Psoas muscle (tissue), 8 donors: ENCODE measurements around the gene OR8B4. TPM values are rescaled to one million over a fixed set of nuclear protein-coding genes. Genes with fewer than 3 reads are reported as not detected.
"Not testable (repeated sequence)": the region's sequence is repeated elsewhere in the genome, so short reads cannot be mapped to it uniquely, and the experiment has no call there.

Experiments used
- ATAC-seq, 4 donors: fragments of 200-7000 bp; cut with Tn5 transposase; one replicate each; pipeline ENCODE4 v1.9.1; 2020; ENCODE audit warnings: moderate library complexity in 3 of 4, mild to moderate bottlenecking in 2 of 4
- DNase-seq, 2 donors: peaks; one replicate each; pipeline ENCODE4 v3.0.0-alpha.2; 2020
- H3K27ac ChIP-seq: fragments of 200-600 bp; one replicate; pipeline ENCODE4 v1.8.0; 2022
- H3K27me3 ChIP-seq, 3 donors: fragments of 200-600 bp in 1 of 3; one replicate each; pipeline versions ENCODE4 v1.6.1 to v1.8.0; 2013 to 2022; ENCODE audit warnings: low read length in 2 of 3, mild to moderate bottlenecking in 2 of 3, moderate library complexity in 1 of 3; ENCODE audit not compliant: insufficient read depth in 3 of 3
- H3K36me3 ChIP-seq, 2 donors: fragments of 200-600 bp in 1 of 2; one replicate each; pipeline versions ENCODE4 v1.6.1 to v1.8.0; 2013 to 2022; ENCODE audit warnings: low read depth in 1 of 2, mild to moderate bottlenecking in 1 of 2, moderate library complexity in 1 of 2; ENCODE audit not compliant: insufficient read depth in 1 of 2
- H3K4me1 ChIP-seq: fragments of 200-600 bp; one replicate; pipeline ENCODE4 v1.8.0; 2022
- H3K4me3 ChIP-seq: fragments of 200-600 bp; one replicate; pipeline ENCODE4 v1.8.0; 2022; ENCODE audit warnings: mild to moderate bottlenecking
- H3K9me3 ChIP-seq: fragments of 200-600 bp; one replicate; pipeline ENCODE4 v1.8.0; 2022
- CTCF ChIP-seq: fragments of 200-600 bp; IDR thresholded peaks from one replicate; pipeline ENCODE4 v1.8.0; 2022; ENCODE audit warnings: antibody characterized with exemption
- WGBS, 3 donors: extraction: QIAGEN DNeasy Blood & Tissue Kit; methylation state at CpG; one replicate each; pipeline versions ENCODE4 v1.1.6 to v1.1.7; 2013; 5-methylcytosine and 5-hydroxymethylcytosine counted together
- intact Hi-C, 2 donors: fragments of 100-400 bp; cut with DNase I; formaldehyde crosslinking; loops; one replicate each; pipeline versions ENCODE4 v1.11.0 to v1.14.2; 2022
- polyA plus RNA-seq, 3 donors: library from polyadenylated mRNA; stranded (reverse); fragments of 200-250 nt; gene quantifications; one replicate each; pipeline ENCODE4 v1.2.3, GENCODE V29; 2013
- total RNA-seq, 4 donors: library from RNA; stranded (reverse); fragmentation: NEBNext Ultra II Directional in 2 of 4; extraction: Animal tissue kit (Norgen Biotek cat#: 25700) in 2 of 4; gene quantifications; one replicate each; pipeline versions ENCODE4 v1.2.1 to v1.2.4, GENCODE V29; 2021 to 2023
- donor health status: healthy with polysubstance abuse.
- donor health status: DM: no; HTN: no; CAD: no; lungs with moderate emphysema.
- donor health status: Bipolar disorder and iron deficiency.
- donor health status: healthy.
- donor health status: DM: yes; HTN: yes; CAD: no.
- donor health status: DM: no; HTN: no; CAD: no.
- donor health status: DM: no; HTN: no; CAD: no.
- donor health status: DM: yes; HTN: yes; CAD: no.

Gene OR8B4
- total and polyA plus RNA-seq, 7 donors: not detected

- Histone ChIP-seq H3K36me3 (no peaks in the 10 kb centered on the region), H3K27me3 (no peaks in the 10 kb centered on the region), H3K4me1 (no peaks in the 10 kb centered on the region), H3K9me3 (no peaks in the 10 kb centered on the region), H3K27ac (no peak overlapping the region), H3K4me3 (no peak overlapping the region)
- TF ChIP-seq CTCF: no peak
- WGBS, 3 donors: 75 to 82% (median 80%) methylated on average over 1 of the region's 1 CpG
- DNase-seq: no peak
- intact Hi-C loops: no loop called here
- no peak for ATAC-seq
Measured at GRCh38 chr11:124460459-124460858, 35.8 kb upstream of the OR8B4 start.

GRCh38 chr11:124459379-124459778, 34.7 kb upstream of the OR8B4 start:
- H3K27me3 ChIP-seq, H3K27ac ChIP-seq, H3K9me3 ChIP-seq, intact Hi-C loops, ATAC-seq, H3K4me3 ChIP-seq, DNase-seq, H3K36me3 ChIP-seq, H3K4me1 ChIP-seq: not testable (repeated sequence)
- 86 to 95% (median 90%) methylated on average over 7 of the region's 7 CpGs for WGBS, 3 donors

GRCh38 chr11:124454552-124454951, 29.9 kb upstream of the OR8B4 start:
- Histone ChIP-seq H3K4me1 (no peaks in the 10 kb centered on the region), H3K27ac (no peak overlapping the region), H3K4me3 (no peak overlapping the region), H3K27me3 (no peaks in the 10 kb centered on the region), H3K36me3 (no peaks in the 10 kb centered on the region), H3K9me3 (peaks cover 5% of the 10 kb centered on the region)
- 28 to 59% (median 37%) methylated on average over 2 of the region's 2 CpGs for WGBS, 3 donors
- intact Hi-C loops: no loop called here
- no peak for TF ChIP-seq CTCF
- DNase-seq (no peak), ATAC-seq (no peak)

- intact Hi-C loops: no loop called here
- no peak overlapping the region for H3K4me3 ChIP-seq
- H3K27ac ChIP-seq: no peak overlapping the region
- TF ChIP-seq CTCF: no peak
- ATAC-seq (no peak), DNase-seq (no peak)
- peaks cover 5% of the 10 kb centered on the region for H3K9me3 ChIP-seq
- no peaks in the 10 kb centered on the region for H3K36me3 ChIP-seq
- WGBS, 3 donors: 80 to 89% (median 86%) methylated on average over 1 of the region's 1 CpG
- H3K4me1 ChIP-seq: no peaks in the 10 kb centered on the region
- no peaks in the 10 kb centered on the region for H3K27me3 ChIP-seq
Measured at GRCh38 chr11:124446916-124447315, 22.2 kb upstream of the OR8B4 start.

GRCh38 chr11:124445646-124446150, 21.0 kb upstream of the OR8B4 start, which contains the start of gene OR8B8:
Gene OR8B8 (minus strand): TSS chr11:124445696. CDS start chr11:124441085, 4,611 bp downstream.
- no peak for TF ChIP-seq CTCF
- Histone ChIP-seq H3K9me3 (peaks cover under 1% of the 10 kb centered on the region), H3K27me3 (no peaks in the 10 kb centered on the region), H3K4me1 (no peaks in the 10 kb centered on the region), H3K4me3 (no peak within 1 kb of the TSS), H3K36me3 (no peaks in the 10 kb centered on the region), H3K27ac (no peak within 1 kb of the TSS)
- ATAC-seq (no peak), DNase-seq (no peak)
- WGBS, 3 donors: 88 to 94% (median 92%) methylated on average over 1 of the region's 1 CpG
- intact Hi-C loops: no loop called here
